ENCODE data around the gene LAMC1.

GRCh38 chr1:183048087-183049085 lies 25.2 kb downstream of the LAMC1 start:
- TF ChIP-seq, protein P1, sequence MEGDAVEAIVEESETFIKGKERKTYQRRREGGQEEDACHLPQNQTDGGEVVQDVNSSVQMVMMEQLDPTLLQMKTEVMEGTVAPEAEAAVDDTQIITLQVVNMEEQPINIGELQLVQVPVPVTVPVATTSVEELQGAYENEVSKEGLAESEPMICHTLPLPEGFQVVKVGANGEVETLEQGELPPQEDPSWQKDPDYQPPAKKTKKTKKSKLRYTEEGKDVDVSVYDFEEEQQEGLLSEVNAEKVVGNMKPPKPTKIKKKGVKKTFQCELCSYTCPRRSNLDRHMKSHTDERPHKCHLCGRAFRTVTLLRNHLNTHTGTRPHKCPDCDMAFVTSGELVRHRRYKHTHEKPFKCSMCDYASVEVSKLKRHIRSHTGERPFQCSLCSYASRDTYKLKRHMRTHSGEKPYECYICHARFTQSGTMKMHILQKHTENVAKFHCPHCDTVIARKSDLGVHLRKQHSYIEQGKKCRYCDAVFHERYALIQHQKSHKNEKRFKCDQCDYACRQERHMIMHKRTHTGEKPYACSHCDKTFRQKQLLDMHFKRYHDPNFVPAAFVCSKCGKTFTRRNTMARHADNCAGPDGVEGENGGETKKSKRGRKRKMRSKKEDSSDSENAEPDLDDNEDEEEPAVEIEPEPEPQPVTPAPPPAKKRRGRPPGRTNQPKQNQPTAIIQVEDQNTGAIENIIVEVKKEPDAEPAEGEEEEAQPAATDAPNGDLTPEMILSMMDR (conservative IDR thresholded peaks at IDR 0.05 in 1 of 2, IDR thresholded peaks at IDR 0.05 in 1 of 2; ENCODE audit: extremely low read depth in 1 of 2, insufficient read depth in 1 of 2, low read depth in 1 of 2, low read length in 2 of 2), result no peak
- TF ChIP-seq EZH2 (IDR thresholded peaks at IDR 0.05; ENCODE audit: borderline replicate concordance, low read length), result no peak
